ENCODE measurements around the gene CACNA2D3.

DNA sequence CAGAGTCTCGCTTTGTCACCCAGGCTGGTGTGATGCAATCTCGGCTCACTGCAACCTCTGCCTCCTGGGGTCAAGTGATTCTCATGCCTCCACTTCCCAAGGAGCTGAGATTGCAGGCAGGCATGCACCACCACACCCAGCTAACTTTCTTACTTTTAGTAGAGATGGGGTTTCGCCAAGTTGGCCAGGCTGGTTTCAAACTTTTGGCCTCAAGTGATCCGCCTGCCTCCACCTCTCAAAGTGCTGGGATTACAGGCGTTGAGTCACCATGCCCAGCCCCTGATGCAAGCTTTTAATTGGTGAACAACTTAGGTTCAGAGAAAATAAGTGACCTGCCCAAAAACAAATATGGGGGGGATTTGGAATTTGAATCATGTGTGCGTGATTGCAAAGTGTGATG, 559.4 kb downstream of the CACNA2D3 start:
- TF ChIP-seq GATA2 (IDR thresholded peaks at IDR 0.05; ENCODE audit: low read depth, low read length) (no peak), GATA3 (IDR thresholded peaks at IDR 0.05; ENCODE audit: low read depth, low read length) (no peak)
